ENCODE results near the gene MED20.
A peak's percentile ranks its signal among the peaks of the same experiment; 100 is the strongest.

The MED20 gene

GRCh38 chr6:41942067-41942851 lies 21.3 kb upstream of the MED20 start:
- TF ChIP-seq, protein P1, sequence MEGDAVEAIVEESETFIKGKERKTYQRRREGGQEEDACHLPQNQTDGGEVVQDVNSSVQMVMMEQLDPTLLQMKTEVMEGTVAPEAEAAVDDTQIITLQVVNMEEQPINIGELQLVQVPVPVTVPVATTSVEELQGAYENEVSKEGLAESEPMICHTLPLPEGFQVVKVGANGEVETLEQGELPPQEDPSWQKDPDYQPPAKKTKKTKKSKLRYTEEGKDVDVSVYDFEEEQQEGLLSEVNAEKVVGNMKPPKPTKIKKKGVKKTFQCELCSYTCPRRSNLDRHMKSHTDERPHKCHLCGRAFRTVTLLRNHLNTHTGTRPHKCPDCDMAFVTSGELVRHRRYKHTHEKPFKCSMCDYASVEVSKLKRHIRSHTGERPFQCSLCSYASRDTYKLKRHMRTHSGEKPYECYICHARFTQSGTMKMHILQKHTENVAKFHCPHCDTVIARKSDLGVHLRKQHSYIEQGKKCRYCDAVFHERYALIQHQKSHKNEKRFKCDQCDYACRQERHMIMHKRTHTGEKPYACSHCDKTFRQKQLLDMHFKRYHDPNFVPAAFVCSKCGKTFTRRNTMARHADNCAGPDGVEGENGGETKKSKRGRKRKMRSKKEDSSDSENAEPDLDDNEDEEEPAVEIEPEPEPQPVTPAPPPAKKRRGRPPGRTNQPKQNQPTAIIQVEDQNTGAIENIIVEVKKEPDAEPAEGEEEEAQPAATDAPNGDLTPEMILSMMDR (IDR thresholded peaks at IDR 0.05), result no peak
- Histone ChIP-seq H3K4me3 (ENCODE audit: low read depth in 1 of 2, low read length in 1 of 2) (peak overlapping the region; percentile 97 to 99), H3K9me3 (no peaks in the 10 kb centered on the region), H3K36me3 (peaks cover 15% of the 10 kb centered on the region), H3K27ac (peak overlapping the region; percentile 95), H3K27me3 (no peaks in the 10 kb centered on the region), H3K4me1 (ENCODE audit: control insufficient read depth in 1 of 2, insufficient read depth in 1 of 2, low read depth in 1 of 2, low read length in 1 of 2) (peaks cover 57 to 59% of the 10 kb centered on the region in 2 experiments)

- Histone ChIP-seq H3K4me1 (ENCODE audit: control insufficient read depth in 1 of 2, insufficient read depth in 1 of 2, low read depth in 1 of 2, low read length in 1 of 2) (peaks cover 65 to 67% of the 10 kb centered on the region in 2 experiments), H3K27me3 (no peaks in the 10 kb centered on the region)
Observed at GRCh38 chr6:41941280-41942066, 20.5 kb upstream of the MED20 start, which contains the start of gene CCND3. Gene CCND3 (minus strand): TSS chr6:41941808. CDS start chr6:41941649, 159 bp downstream.

DNA sequence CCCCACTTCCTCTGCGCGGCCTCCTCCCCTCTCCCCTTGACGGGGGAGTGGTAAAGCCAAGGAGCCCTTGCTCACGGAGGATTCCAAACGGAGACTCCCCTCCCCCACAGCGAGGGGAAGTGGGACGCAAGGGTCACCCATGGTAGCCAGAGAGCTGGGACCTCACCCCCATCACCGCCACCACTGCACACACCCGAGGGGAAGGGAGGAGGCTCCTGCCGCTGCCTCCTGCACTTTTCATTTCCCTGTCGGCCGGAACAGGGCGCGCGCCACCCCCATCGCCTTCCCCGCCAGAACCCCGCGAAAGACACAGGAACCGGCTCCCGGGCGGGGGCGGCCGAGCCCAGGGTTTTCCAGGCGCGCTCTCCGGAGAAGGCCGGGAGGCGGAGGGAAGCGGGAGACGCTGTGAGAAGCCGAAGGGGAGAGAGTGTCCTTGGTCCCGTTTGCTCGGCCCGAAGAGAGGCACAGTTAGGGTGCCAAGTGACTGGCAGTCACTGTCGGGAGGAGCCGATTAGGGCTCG lies 19.9 kb upstream of the MED20 start:
- H3K27me3 ChIP-seq, result no peaks in the 10 kb centered on the region
- TF ChIP-seq, protein P1 (IDR thresholded peaks at IDR 0.05), result no peak
- H3K9me3 ChIP-seq, result no peaks in the 10 kb centered on the region
- H3K4me1 ChIP-seq (ENCODE audit: control insufficient read depth in 1 of 2, insufficient read depth in 1 of 2, low read depth in 1 of 2, low read length in 1 of 2), result peaks cover 72 to 74% of the 10 kb centered on the region in 2 experiments
- peak overlapping the region; percentile 95 for H3K27ac ChIP-seq
- H3K4me3 ChIP-seq (ENCODE audit: low read depth in 1 of 2, low read length in 1 of 2), result peak overlapping the region; percentile 97 to 99
- H3K36me3 ChIP-seq, result peaks cover 29% of the 10 kb centered on the region

More at GRCh38 chr6:41941280-41942066, 20.5 kb upstream of the MED20 start, which contains the start of gene CCND3:
- TF ChIP-seq, protein P1 (IDR thresholded peaks at IDR 0.05), result no peak
- Histone ChIP-seq H3K27ac (peak within 1 kb of the TSS; percentile 95), H3K9me3 (no peaks in the 10 kb centered on the region), H3K36me3 (peaks cover 22% of the 10 kb centered on the region), H3K4me3 (ENCODE audit: low read depth in 1 of 2, low read length in 1 of 2) (peak within 1 kb of the TSS; percentile 97 to 99)

GRCh38 chr6:41939848-41940758 lies 19.2 kb upstream of the MED20 start:
- H3K9me3 ChIP-seq, result no peaks in the 10 kb centered on the region
- H3K36me3 ChIP-seq, result peaks cover 36% of the 10 kb centered on the region
- H3K27me3 ChIP-seq, result no peaks in the 10 kb centered on the region
- TF ChIP-seq, protein P1 (IDR thresholded peaks at IDR 0.05), result no peak
- H3K4me1 ChIP-seq (ENCODE audit: control insufficient read depth in 1 of 2, insufficient read depth in 1 of 2, low read depth in 1 of 2, low read length in 1 of 2), result peaks cover 79 to 81% of the 10 kb centered on the region in 2 experiments
- peak overlapping the region; percentile 97 to 99 for H3K4me3 ChIP-seq (ENCODE audit: low read depth in 1 of 2, low read length in 1 of 2)
- peak overlapping the region; percentile 95 for H3K27ac ChIP-seq

Measured in neutrophil (primary cell).